Breast epithelium (tissue), 3 donors: ENCODE data around the gene LILRA6.
"Not testable (repeated sequence)": the region's sequence is repeated elsewhere in the genome, so short reads cannot be mapped to it uniquely, and the experiment has no call there.

Source experiments
- POLR2A ChIP-seq: fragments of 450-650 bp; IDR thresholded peaks from one replicate; pipeline ENCODE4 v1.6.1; 2016; ENCODE audit warnings: antibody characterized with exemption, mild to moderate bottlenecking, moderate library complexity
- POLR2AphosphoS5 ChIP-seq, 3 donors: sonication (generic); formaldehyde crosslinking; IDR thresholded peaks; one replicate each; pipeline ENCODE4 v1.6.1; 2017; ENCODE audit warnings: antibody characterized with exemption in 3 of 3
- TF ChIP-seq, protein P1 (sequence below), 3 donors: fragments of 450-650 bp; IDR thresholded peaks; one replicate each; pipeline ENCODE4 v1.5.1; 2016 to 2017; ENCODE audit warnings: antibody characterized with exemption in 3 of 3, mild to moderate bottlenecking in 3 of 3, moderate library complexity in 3 of 3

DNA sequence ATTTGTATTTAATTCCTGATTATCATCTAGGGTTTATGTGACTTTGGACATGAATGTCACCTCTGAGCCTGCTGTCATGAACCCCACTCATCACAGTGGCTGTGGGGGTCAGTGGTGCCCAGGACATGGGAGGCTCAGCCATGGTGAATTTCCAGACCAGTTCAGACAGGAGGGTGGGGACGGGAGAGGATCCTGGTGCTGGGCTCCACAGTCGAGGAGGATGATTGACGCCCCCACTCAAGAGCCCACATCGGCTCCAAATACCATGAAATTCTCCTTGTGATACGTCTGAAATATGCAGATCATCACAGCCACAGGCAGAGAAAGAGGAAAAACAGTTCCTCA is 18.7 kb downstream of the LILRA6 start:
- TF ChIP-seq, protein P1, sequence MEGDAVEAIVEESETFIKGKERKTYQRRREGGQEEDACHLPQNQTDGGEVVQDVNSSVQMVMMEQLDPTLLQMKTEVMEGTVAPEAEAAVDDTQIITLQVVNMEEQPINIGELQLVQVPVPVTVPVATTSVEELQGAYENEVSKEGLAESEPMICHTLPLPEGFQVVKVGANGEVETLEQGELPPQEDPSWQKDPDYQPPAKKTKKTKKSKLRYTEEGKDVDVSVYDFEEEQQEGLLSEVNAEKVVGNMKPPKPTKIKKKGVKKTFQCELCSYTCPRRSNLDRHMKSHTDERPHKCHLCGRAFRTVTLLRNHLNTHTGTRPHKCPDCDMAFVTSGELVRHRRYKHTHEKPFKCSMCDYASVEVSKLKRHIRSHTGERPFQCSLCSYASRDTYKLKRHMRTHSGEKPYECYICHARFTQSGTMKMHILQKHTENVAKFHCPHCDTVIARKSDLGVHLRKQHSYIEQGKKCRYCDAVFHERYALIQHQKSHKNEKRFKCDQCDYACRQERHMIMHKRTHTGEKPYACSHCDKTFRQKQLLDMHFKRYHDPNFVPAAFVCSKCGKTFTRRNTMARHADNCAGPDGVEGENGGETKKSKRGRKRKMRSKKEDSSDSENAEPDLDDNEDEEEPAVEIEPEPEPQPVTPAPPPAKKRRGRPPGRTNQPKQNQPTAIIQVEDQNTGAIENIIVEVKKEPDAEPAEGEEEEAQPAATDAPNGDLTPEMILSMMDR (IDR thresholded peaks at IDR 0.05), result not testable (repeated sequence)
- not testable (repeated sequence) for TF ChIP-seq POLR2A; POLR2AphosphoS5 (IDR thresholded peaks at IDR 0.05)
